GM12878 (cell line): ENCODE measurements around the gene MORC4. TPM values are rescaled to one million over a fixed set of nuclear protein-coding genes. Genes with fewer than 3 reads are reported as not detected.

Experiments
- ATAC-seq: fragments of 200-7000 bp; cut with Tn5 transposase; 3 replicates; pipeline ENCODE4 v1.9.1; 2020; ENCODE audit warnings: mild to moderate bottlenecking, moderate library complexity
- BruUV-seq: library from RNA; stranded (reverse); fragments of 400-500 nt; replicated peaks from 2 replicates; lab custom pipeline; 2021; lab: Mats Ljungman, UMichigan
- CTCF ChIA-PET: fragments of 300-600 bp; sonication (Branson Sonifier 250); formaldehyde crosslinking; extraction: SDS; loops from one replicate; lab custom pipeline; 2021; ENCODE audit warnings: inconsistent platforms; lab: Yijun Ruan, JAX
- POLR2A ChIA-PET: fragments of 350-600 bp; formaldehyde crosslinking; extraction: SDS; loops from one replicate; lab custom pipeline; 2021; ENCODE audit warnings: inconsistent platforms; lab: Charles Lee
- RAD21 ChIA-PET: fragments of 300-600 bp; sonication (Branson Sonifier 250); formaldehyde crosslinking; loops from one replicate; lab custom pipeline; 2023; ENCODE audit warnings: antibody characterized with exemption; ENCODE audit not compliant: unreplicated experiment; lab: Charles Lee
- SMC1A ChIA-PET: fragments of 300-600 bp; sonication (Branson Sonifier 250); formaldehyde crosslinking; loops from one replicate; lab custom pipeline; 2023; ENCODE audit not compliant: unreplicated experiment, uncharacterized antibody; lab: Charles Lee
- DNase-seq: peaks from one replicate; pipeline ENCODE4 v3.0.0-alpha.2; 2011; ENCODE audit warnings: low read depth, low spot score
- FAIRE-seq: peaks from 3 replicates; lab custom pipeline; 2011; peaks lifted over from hg19 to GRCh38; lab: Jason Lieb, UNC
- H2AFZ ChIP-seq: 2 replicates; pipeline ENCODE4 v1.6.0; 2011; ENCODE audit warnings: low read depth, low read length, control low read depth; ENCODE audit not compliant: control insufficient read depth
- H3K27ac ChIP-seq: 2 replicates; pipeline ENCODE4 v1.5.1; 2011; ENCODE audit warnings: control low read depth; ENCODE audit not compliant: control insufficient read depth, insufficient read depth
- H3K27me3 ChIP-seq, 2 experiments: replicated peaks in 1 of 2; 2 replicates each; pipeline versions ENCODE4 v1.6.0 to v1.6.1; 2011; ENCODE audit warnings: low read length in 1 of 2; ENCODE audit not compliant: control insufficient read depth in 2 of 2, insufficient read depth in 2 of 2
- H3K36me3 ChIP-seq, 2 experiments: 2 replicates each; pipeline ENCODE4 v1.5.1; 2011; ENCODE audit warnings: low read length in 1 of 2; ENCODE audit not compliant: control insufficient read depth in 2 of 2, insufficient read depth in 2 of 2
- H3K4me1 ChIP-seq: 2 replicates; pipeline ENCODE4 v1.6.1; 2011; ENCODE audit warnings: mild to moderate bottlenecking, low read length, moderate library complexity, mixed read lengths; ENCODE audit not compliant: control insufficient read depth, insufficient read depth
- H3K4me2 ChIP-seq: 2 replicates; pipeline ENCODE4 v1.6.0; 2011; ENCODE audit warnings: control low read depth; ENCODE audit not compliant: control insufficient read depth, insufficient read depth
- H3K4me3 ChIP-seq: fragments of 200-600 bp; sonication (generic); 2 replicates; pipeline ENCODE4 v1.5.1; 2016
- H3K79me2 ChIP-seq: 2 replicates; pipeline ENCODE4 v1.6.0; 2011; ENCODE audit warnings: low read length; ENCODE audit not compliant: control insufficient read depth, insufficient read depth
- H3K9ac ChIP-seq: 2 replicates; pipeline ENCODE4 v1.8.0; 2011; ENCODE audit warnings: low read length, control low read depth, mixed read lengths; ENCODE audit not compliant: control insufficient read depth, insufficient read depth
- H3K9me3 ChIP-seq: replicated peaks from 3 replicates; pipeline ENCODE4 v1.5.1; 2011; ENCODE audit warnings: mild to moderate bottlenecking, low read length; ENCODE audit not compliant: control insufficient read depth, insufficient read depth
- H4K20me1 ChIP-seq: 2 replicates; pipeline ENCODE4 v1.6.0; 2011; ENCODE audit not compliant: control insufficient read depth, insufficient read depth
- BMI1 ChIP-seq: fragments of 450-650 bp; IDR thresholded peaks from 2 replicates; pipeline ENCODE4 v1.6.1; 2016; ENCODE audit warnings: mild to moderate bottlenecking, moderate library complexity, borderline replicate concordance
- BRCA1 ChIP-seq: IDR thresholded peaks from 2 replicates; pipeline ENCODE4 v1.6.1; 2011; ENCODE audit warnings: low read depth, low read length, improper control_type of control experiment
- CREM ChIP-seq: IDR thresholded peaks from 2 replicates; pipeline ENCODE4 v1.6.1; 2014; ENCODE audit warnings: antibody characterized with exemption, low read depth
- CTCF ChIP-seq, 3 experiments: IDR thresholded peaks in 2 of 3; conservative IDR thresholded peaks in 1 of 3; 2 replicates each; pipeline ENCODE4 v1.5.1; 2011; ENCODE audit warnings: low read depth in 3 of 3, low read length in 3 of 3, mild to moderate bottlenecking in 3 of 3, control low read depth in 2 of 3, moderate library complexity in 2 of 3, inconsistent platforms in 1 of 3, mixed read lengths in 1 of 3; ENCODE audit not compliant: control insufficient read depth in 2 of 3, insufficient read depth in 1 of 3; ENCODE audit errors: extremely low read depth in 1 of 3
- MEF2A ChIP-seq: IDR thresholded peaks from 2 replicates; pipeline ENCODE4 v1.6.1; 2011; ENCODE audit warnings: low read depth, mild to moderate bottlenecking, low read length, moderate library complexity; ENCODE audit not compliant: insufficient read depth
- NR2C1 ChIP-seq: fragments of 450-650 bp; IDR thresholded peaks from 2 replicates; pipeline ENCODE4 v1.6.1; 2017; ENCODE audit warnings: antibody characterized with exemption, mild to moderate bottlenecking, moderate library complexity
- YBX1 ChIP-seq: fragments of 450-650 bp; IDR thresholded peaks from 2 replicates; pipeline ENCODE4 v1.6.1; 2016; ENCODE audit warnings: antibody characterized with exemption
- WGBS: methylation state at CpG from one replicate; pipeline ENCODE4 v1.1.6; 2016; ENCODE audit warnings: low lambda C conversion rate; ENCODE audit not compliant: insufficient replicate concordance, insufficient coverage; ENCODE audit errors: missing lambda C conversion rate; 5-methylcytosine and 5-hydroxymethylcytosine counted together
- in situ Hi-C: fragments of 300-500 bp; cut with MboI; formaldehyde crosslinking; loops from 9 replicates; pipeline ENCODE4 v1.14.3; 2018; ENCODE audit warnings: mixed read lengths
- intact Hi-C: fragments of 100-400 bp; cut with micrococcal nuclease; formaldehyde crosslinking; loops from one replicate; pipeline ENCODE4 v1.14.2; 2022; ENCODE audit not compliant: unreplicated experiment
- polyA plus RNA-seq, 11 experiments: library from polyadenylated mRNA; depleted of rRNA in 4 of 11; unstranded in 6 of 11; stranded (reverse) in 5 of 11; fragments of >200 nt; fragmentation: Nextera tagmentation in 4 of 11; fragmentation: Illumina TruSeq in 1 of 11; extraction: Ambion mirVana in 4 of 11; extraction: Trizol in 1 of 11; gene quantifications; 1 replicate in 1 of 11; 2 replicates in 10 of 11; pipeline versions ENCODE4 v1.2.1 to v1.2.3, GENCODE V29; 2011 to 2016; ENCODE audit warnings: inconsistent platforms in 2 of 11, missing spikeins in 2 of 11, low read depth in 1 of 11
- total RNA-seq, 4 experiments: library from RNA; depleted of rRNA in 3 of 4; stranded (reverse); fragments of >200 nt in 3 of 4; fragmentation: Illumina TruSeq in 1 of 4; extraction: Trizol in 1 of 4; gene quantifications; 2 replicates each; pipeline versions ENCODE4 v1.2.1 to v1.2.3, GENCODE V29; 2013 to 2021

The MORC4 gene
- total and polyA plus RNA-seq, 10 of the 15 experiments (the other 5 are each of a cell fraction or from before 2014, with no cell fraction given): 0.03 to 0.65 (median 0.26) TPM

- Histone ChIP-seq H3K79me2 (no peaks in the 10 kb centered on the region), H3K9me3 (no peaks in the 10 kb centered on the region), H3K27me3 (no peaks in the 10 kb centered on the region; a peak in 1 of 4 replicates), H3K4me2 (no peak overlapping the region), H2AFZ (no peak overlapping the region), H3K4me1 (no peaks in the 10 kb centered on the region), H4K20me1 (no peaks in the 10 kb centered on the region), H3K27ac (no peak overlapping the region), H3K36me3 (no peaks in the 10 kb centered on the region), H3K9ac (no peak overlapping the region), H3K4me3 (no peak overlapping the region)
- intact Hi-C loops (no loop called here), in situ Hi-C loops (no loop called here)
- TF ChIP-seq BRCA1: no peak
- no peak for TF ChIP-seq NR2C1
- TF ChIP-seq YBX1: no peak
- TF ChIP-seq MEF2A: no peak
- no peak for TF ChIP-seq BMI1
- no peak for TF ChIP-seq CREM
- no peak for TF ChIP-seq CTCF (IDR thresholded peaks at IDR 0.05 in 2 of 3, conservative IDR thresholded peaks at IDR 0.05 in 1 of 3; ENCODE audit: control insufficient read depth in 2 of 3, extremely low read depth in 1 of 3, insufficient read depth in 1 of 3, low read depth in 3 of 3, low read length in 3 of 3)
- ChIA-PET CTCF (interaction anchor here (0.9 kb wide), 1 partner anchor 17 kb away, joined by 3 read pairs; no protein-coding TSS in a partner anchor), POLR2A (no interaction called here), RAD21 (no interaction called here), SMC1A (interaction anchor here (0.6 kb wide), 1 partner anchor 782 kb away, joined by 3 read pairs; no protein-coding TSS in a partner anchor)
- ATAC-seq (no peak), DNase-seq (no peak), FAIRE-seq (no peak)
- 6% methylated on average over 1 of the region's 1 CpG for WGBS
- no TSS peak for BruUV-seq
These were observed 63.8 kb downstream of the MORC4 start for GRCh38 chrX:106936246-106936645.
